Activated T-helper 17 cell treated with anti-CD3 and anti-CD28 coated beads, Interleukin-2, amount 50 U/mL, for 72 hours (primary cell): Measurements from ENCODE around the gene CLRN3. TPM values are rescaled to one million over a fixed set of nuclear protein-coding genes. Genes with fewer than 3 reads are reported as not detected.

Experiments
- ATAC-seq: fragments of 150-1000 bp; cut with Tn5 transposase; replicated peaks from 2 replicates; pipeline ENCODE4 v1.10.0; 2021; ENCODE audit warnings: mild to moderate bottlenecking, moderate library complexity
- H3K27ac Mint-ChIP-seq: one replicate; pipeline ENCODE4 v1.8.0; 2022; ENCODE audit warnings: mixed read lengths
- H3K27me3 Mint-ChIP-seq: one replicate; pipeline ENCODE4 v1.8.0; 2022; ENCODE audit warnings: mixed read lengths
- H3K36me3 Mint-ChIP-seq: one replicate; pipeline ENCODE4 v1.8.0; 2022; ENCODE audit warnings: low read depth, mild to moderate bottlenecking, mixed read lengths
- H3K4me1 Mint-ChIP-seq: one replicate; pipeline ENCODE4 v1.8.0; 2022; ENCODE audit warnings: mixed read lengths
- H3K4me3 Mint-ChIP-seq: one replicate; pipeline ENCODE4 v1.8.0; 2022; ENCODE audit warnings: mild to moderate bottlenecking, mixed read lengths
- H3K9me3 Mint-ChIP-seq: one replicate; pipeline ENCODE4 v1.8.0; 2022; ENCODE audit warnings: mixed read lengths
- total RNA-seq, 2 donors: library from RNA; stranded (reverse); gene quantifications; one replicate each; pipeline ENCODE4 v1.2.3, GENCODE V29; 2022

CLRN3 gene
- total RNA-seq: not detected

GRCh38 chr10:127892743-127893142 lies at the start of gene CLRN3:
CLRN3 (minus strand) TSS chr10:127892941; CDS start chr10:127892784, 157 bp downstream.
- H3K4me3 Mint-ChIP-seq: no peak within 1 kb of the TSS
- H3K36me3 Mint-ChIP-seq: no peaks in the 10 kb centered on the region
- peaks cover 3% of the 10 kb centered on the region for H3K27me3 Mint-ChIP-seq
- ATAC-seq: no peak
- no peaks in the 10 kb centered on the region for H3K4me1 Mint-ChIP-seq
- H3K9me3 Mint-ChIP-seq: no peaks in the 10 kb centered on the region
- no peak within 1 kb of the TSS for H3K27ac Mint-ChIP-seq

- no peaks in the 10 kb centered on the region for H3K36me3 Mint-ChIP-seq
- H3K4me3 Mint-ChIP-seq: no peak overlapping the region
- ATAC-seq: no peak
- peaks cover 7% of the 10 kb centered on the region for H3K9me3 Mint-ChIP-seq
- H3K4me1 Mint-ChIP-seq: peaks cover 28% of the 10 kb centered on the region
- peaks cover 12% of the 10 kb centered on the region for H3K27me3 Mint-ChIP-seq
- H3K27ac Mint-ChIP-seq: no peak overlapping the region
These were observed 48.3 kb upstream of the CLRN3 start for GRCh38 chr10:127940866-127941640.

- Mint-ChIP-seq H3K4me3 (no peak overlapping the region), H3K9me3 (peaks cover 7% of the 10 kb centered on the region), H3K4me1 (peaks cover 17% of the 10 kb centered on the region), H3K36me3 (no peaks in the 10 kb centered on the region), H3K27me3 (peaks cover 12% of the 10 kb centered on the region), H3K27ac (peak overlapping the region; percentile 68)
- no peak for ATAC-seq
These were observed 47.1 kb upstream of the CLRN3 start for GRCh38 chr10:127939786-127940330.

GRCh38 chr10:127937915-127938463 lies 45.2 kb upstream of the CLRN3 start:
- no peaks in the 10 kb centered on the region for H3K9me3 Mint-ChIP-seq

GRCh38 chr10:127937069-127937468 lies 44.3 kb upstream of the CLRN3 start:
- peaks cover 12% of the 10 kb centered on the region for H3K27me3 Mint-ChIP-seq
- no peak overlapping the region for H3K27ac Mint-ChIP-seq
- ATAC-seq: no peak
- H3K36me3 Mint-ChIP-seq: no peaks in the 10 kb centered on the region
- no peaks in the 10 kb centered on the region for H3K9me3 Mint-ChIP-seq
- no peaks in the 10 kb centered on the region for H3K4me1 Mint-ChIP-seq
- H3K4me3 Mint-ChIP-seq: no peak overlapping the region

More at GRCh38 chr10:127937915-127938463, 45.2 kb upstream of the CLRN3 start:
- Mint-ChIP-seq H3K27me3 (peaks cover 12% of the 10 kb centered on the region), H3K27ac (no peak overlapping the region), H3K4me1 (peaks cover 6% of the 10 kb centered on the region), H3K4me3 (no peak overlapping the region), H3K36me3 (no peaks in the 10 kb centered on the region)
- no peak for ATAC-seq

- no peaks in the 10 kb centered on the region for H3K9me3 Mint-ChIP-seq
- H3K27ac Mint-ChIP-seq: no peak overlapping the region
- H3K36me3 Mint-ChIP-seq: no peaks in the 10 kb centered on the region
- no peak overlapping the region for H3K4me3 Mint-ChIP-seq
- H3K27me3 Mint-ChIP-seq: peaks cover 12% of the 10 kb centered on the region
- ATAC-seq: no peak
- H3K4me1 Mint-ChIP-seq: no peaks in the 10 kb centered on the region
These were observed 42.4 kb upstream of the CLRN3 start for GRCh38 chr10:127935071-127935561.

GRCh38 chr10:127934383-127934782 lies 41.6 kb upstream of the CLRN3 start:
- Mint-ChIP-seq H3K4me3 (no peak overlapping the region), H3K4me1 (no peaks in the 10 kb centered on the region), H3K36me3 (no peaks in the 10 kb centered on the region), H3K27me3 (peaks cover 6% of the 10 kb centered on the region), H3K9me3 (no peaks in the 10 kb centered on the region), H3K27ac (no peak overlapping the region)
- ATAC-seq: no peak

GRCh38 chr10:127933271-127933670 lies 40.5 kb upstream of the CLRN3 start:
- Mint-ChIP-seq H3K36me3 (no peaks in the 10 kb centered on the region), H3K27ac (no peak overlapping the region), H3K9me3 (no peaks in the 10 kb centered on the region), H3K4me3 (no peak overlapping the region), H3K27me3 (peaks cover 4% of the 10 kb centered on the region), H3K4me1 (no peaks in the 10 kb centered on the region)
- no peak for ATAC-seq

- Mint-ChIP-seq H3K27ac (no peak overlapping the region), H3K4me3 (no peak overlapping the region), H3K4me1 (no peaks in the 10 kb centered on the region), H3K9me3 (no peaks in the 10 kb centered on the region), H3K27me3 (peaks cover 4% of the 10 kb centered on the region), H3K36me3 (no peaks in the 10 kb centered on the region)
- no peak for ATAC-seq
These were observed 40.0 kb upstream of the CLRN3 start for GRCh38 chr10:127932521-127933270.

GRCh38 chr10:127928021-127928806 lies 35.5 kb upstream of the CLRN3 start:
- Mint-ChIP-seq H3K27ac (no peak overlapping the region), H3K4me3 (no peak overlapping the region), H3K9me3 (no peaks in the 10 kb centered on the region), H3K27me3 (no peaks in the 10 kb centered on the region), H3K36me3 (no peaks in the 10 kb centered on the region), H3K4me1 (no peaks in the 10 kb centered on the region)
- no peak for ATAC-seq

- Mint-ChIP-seq H3K4me1 (no peaks in the 10 kb centered on the region), H3K4me3 (no peak overlapping the region), H3K36me3 (no peaks in the 10 kb centered on the region), H3K27me3 (no peaks in the 10 kb centered on the region), H3K27ac (no peak overlapping the region), H3K9me3 (no peaks in the 10 kb centered on the region)
- ATAC-seq: no peak
These were observed 33.7 kb upstream of the CLRN3 start for GRCh38 chr10:127926455-127926854.

- Mint-ChIP-seq H3K27me3 (no peaks in the 10 kb centered on the region), H3K27ac (no peak overlapping the region), H3K36me3 (no peaks in the 10 kb centered on the region), H3K4me1 (no peaks in the 10 kb centered on the region), H3K4me3 (no peak overlapping the region), H3K9me3 (no peaks in the 10 kb centered on the region)
- peak; percentile 31 for ATAC-seq
These were observed 32.9 kb upstream of the CLRN3 start for GRCh38 chr10:127925471-127926207.

GRCh38 chr10:127923646-127924045 lies 30.9 kb upstream of the CLRN3 start:
- H3K27ac Mint-ChIP-seq: no peak overlapping the region
- H3K36me3 Mint-ChIP-seq: no peaks in the 10 kb centered on the region
- ATAC-seq: no peak
- H3K4me1 Mint-ChIP-seq: no peaks in the 10 kb centered on the region
- H3K9me3 Mint-ChIP-seq: no peaks in the 10 kb centered on the region
- no peak overlapping the region for H3K4me3 Mint-ChIP-seq
- no peaks in the 10 kb centered on the region for H3K27me3 Mint-ChIP-seq
